WERI-Rb-1 (cell line): ENCODE measurements around the gene DAB1.

ENCODE experiments used
- DNase-seq: peaks from one replicate; pipeline ENCODE4 v3.0.0-alpha.2; 2020
- H3K27ac ChIP-seq: fragments of 250-450 bp; sonication (Bioruptor Pico); 2 replicates; pipeline ENCODE4 v1.5.1; 2020; ENCODE audit warnings: mild to moderate bottlenecking, moderate library complexity
- H3K27me3 ChIP-seq: fragments of 250-450 bp; sonication (Bioruptor Pico); 2 replicates; pipeline ENCODE4 v1.5.1; 2021; ENCODE audit warnings: mild to moderate bottlenecking, low read depth, moderate library complexity; ENCODE audit not compliant: insufficient read depth, severe bottlenecking
- H3K36me3 ChIP-seq: fragments of 250-450 bp; sonication (Bioruptor Pico); 2 replicates; pipeline ENCODE4 v1.5.1; 2020; ENCODE audit warnings: mild to moderate bottlenecking, moderate library complexity
- H3K4me3 ChIP-seq: 2 replicates; pipeline ENCODE4 v1.5.1; 2011; ENCODE audit warnings: low read depth, mild to moderate bottlenecking, control low read depth, low read length
- H3K9me3 ChIP-seq: fragments of 250-450 bp; sonication (Bioruptor Pico); 2 replicates; pipeline ENCODE4 v1.5.1; 2021; ENCODE audit warnings: mild to moderate bottlenecking, moderate library complexity; ENCODE audit not compliant: severe bottlenecking
- CTCF ChIP-seq: IDR thresholded peaks from 2 replicates; pipeline ENCODE4 v1.5.1; 2011; ENCODE audit warnings: low read depth, mild to moderate bottlenecking, control low read depth, inconsistent platforms, low read length

Gene DAB1

GRCh38 chr1:56953386-56953785 lies 470.5 kb downstream of the DAB1 start:
- no peak for DNase-seq
- Histone ChIP-seq H3K36me3 (no peaks in the 10 kb centered on the region), H3K9me3 (no peaks in the 10 kb centered on the region), H3K27me3 (peaks cover 3% of the 10 kb centered on the region), H3K4me3 (no peak overlapping the region), H3K27ac (no peak overlapping the region)
- TF ChIP-seq CTCF = no peak

GRCh38 chr1:56952501-56952900 lies 471.4 kb downstream of the DAB1 start:
- Histone ChIP-seq H3K9me3 (no peaks in the 10 kb centered on the region), H3K27me3 (peaks cover 6% of the 10 kb centered on the region), H3K27ac (no peak overlapping the region), H3K36me3 (no peaks in the 10 kb centered on the region), H3K4me3 (no peak overlapping the region)
- no peak for TF ChIP-seq CTCF
- no peak for DNase-seq

- Histone ChIP-seq H3K36me3 (no peaks in the 10 kb centered on the region), H3K4me3 (no peak overlapping the region), H3K27me3 (peaks cover 6% of the 10 kb centered on the region), H3K27ac (no peak overlapping the region), H3K9me3 (no peaks in the 10 kb centered on the region)
- TF ChIP-seq CTCF = no peak
- no peak for DNase-seq
Measured at GRCh38 chr1:56948403-56949023, 475.3 kb downstream of the DAB1 start.
